HG03175 (cell line): Measurements from ENCODE around the gene CTAGE8.
"Not testable (repeated sequence)": the region's sequence is repeated elsewhere in the genome, so short reads cannot be mapped to it uniquely, and the experiment has no call there.

Experiments used
- ATAC-seq: cut with Tn5 transposase; IDR thresholded peaks from one replicate; pipeline ENCODE4 v1.9.1; 2021; ENCODE audit warnings: mild to moderate bottlenecking, moderate library complexity; ENCODE audit not compliant: unreplicated experiment

Gene CTAGE8

GRCh38 chr7:144269188-144269587, at the start of gene CTAGE8:
CTAGE8 (minus strand) TSS chr7:144269288; CDS start chr7:144269250, 38 bp downstream.
- not testable (repeated sequence) for ATAC-seq

- ATAC-seq = not testable (repeated sequence)
Measured at GRCh38 chr7:144317537-144317936, 48.4 kb upstream of the CTAGE8 start.

- not testable (repeated sequence) for ATAC-seq
Measured at GRCh38 chr7:144311872-144312469, 42.9 kb upstream of the CTAGE8 start, which contains the start of gene OR2A1. OR2A1 (plus strand) TSS chr7:144312419; CDS start chr7:144318125, 5,706 bp downstream.

- ATAC-seq = not testable (repeated sequence)
Measured at GRCh38 chr7:144311218-144311617, 42.1 kb upstream of the CTAGE8 start.

GRCh38 chr7:144309702-144310101, 40.6 kb upstream of the CTAGE8 start:
- not testable (repeated sequence) for ATAC-seq

- ATAC-seq = not testable (repeated sequence)
Measured at GRCh38 chr7:144305156-144305555, 36.1 kb upstream of the CTAGE8 start.

- ATAC-seq = not testable (repeated sequence)
Measured at GRCh38 chr7:144303607-144304006, 34.5 kb upstream of the CTAGE8 start.

- not testable (repeated sequence) for ATAC-seq
Measured at GRCh38 chr7:144302578-144303303, 33.7 kb upstream of the CTAGE8 start.

- peak; percentile 80 for ATAC-seq
Measured at GRCh38 chr7:144293794-144294499, 24.9 kb upstream of the CTAGE8 start.

GRCh38 chr7:144292384-144293161, 23.5 kb upstream of the CTAGE8 start:
- not testable (repeated sequence) for ATAC-seq

GRCh38 chr7:144291607-144292006, 22.5 kb upstream of the CTAGE8 start:
- ATAC-seq = not testable (repeated sequence)

- ATAC-seq = not testable (repeated sequence)
Measured at GRCh38 chr7:144287171-144287784, 18.2 kb upstream of the CTAGE8 start.

GRCh38 chr7:144283716-144284115, 14.6 kb upstream of the CTAGE8 start:
- not testable (repeated sequence) for ATAC-seq

GRCh38 chr7:144282490-144282889, 13.4 kb upstream of the CTAGE8 start:
- not testable (repeated sequence) for ATAC-seq

- not testable (repeated sequence) for ATAC-seq
Measured at GRCh38 chr7:144281981-144282380, 12.9 kb upstream of the CTAGE8 start.

- not testable (repeated sequence) for ATAC-seq
Measured at GRCh38 chr7:144280010-144280409, 10.9 kb upstream of the CTAGE8 start.

GRCh38 chr7:144275281-144275680, 6.2 kb upstream of the CTAGE8 start:
- ATAC-seq = not testable (repeated sequence)

- not testable (repeated sequence) for ATAC-seq
Measured at GRCh38 chr7:144264692-144265091, 4.4 kb downstream of the CTAGE8 start, which contains the start of gene OR2A7. OR2A7 (minus strand) TSS chr7:144264792; CDS start chr7:144259628, 5,164 bp downstream.

GRCh38 chr7:144262128-144262527, 7.0 kb downstream of the CTAGE8 start:
- not testable (repeated sequence) for ATAC-seq

GRCh38 chr7:144259067-144259466, 10.0 kb downstream of the CTAGE8 start:
- not testable (repeated sequence) for ATAC-seq
